IMR-90 (cell line): ENCODE results near the gene FMN2. TPM values are rescaled to one million over a fixed set of nuclear protein-coding genes. Genes with fewer than 3 reads are reported as not detected.

Source experiments
- ATAC-seq: fragments of 200-7000 bp; cut with Tn5 transposase; 2 replicates; pipeline ENCODE4 v1.9.1; 2020; ENCODE audit warnings: low read depth, mild to moderate bottlenecking, moderate library complexity
- BruUV-seq: library from RNA; stranded (reverse); fragments of 400-500 nt; replicated peaks from 2 replicates; lab custom pipeline; 2021; lab: Mats Ljungman, UMichigan
- CTCF ChIA-PET: fragments of 300-600 bp; formaldehyde crosslinking; extraction: SDS; loops from one replicate; lab custom pipeline; 2021; ENCODE audit warnings: antibody characterized with exemption; lab: Yijun Ruan, JAX
- POLR2A ChIA-PET: fragments of 300-600 bp; sonication (Branson Sonifier 250); formaldehyde crosslinking; loops from one replicate; lab custom pipeline; 2022; ENCODE audit warnings: antibody characterized with exemption; ENCODE audit not compliant: unreplicated experiment; lab: Charles Lee
- DNase-seq: peaks from one replicate; pipeline ENCODE4 v3.0.0; 2013
- H2AFZ ChIP-seq: replicated peaks from 2 replicates; pipeline ENCODE3; 2013; ENCODE audit warnings: low read length, mild to moderate bottlenecking; ENCODE audit not compliant: poor library complexity
- H2AK5ac ChIP-seq: 2 replicates; pipeline ENCODE4 v1.6.1; 2013; ENCODE audit warnings: low read depth, low read length, inconsistent platforms
- H2AK9ac ChIP-seq: replicated peaks from 2 replicates; pipeline ENCODE3; 2013; ENCODE audit warnings: mild to moderate bottlenecking, low read depth, low read length, moderate library complexity; ENCODE audit not compliant: poor library complexity
- H2BK120ac ChIP-seq: 2 replicates; pipeline ENCODE4 v1.6.1; 2013; ENCODE audit warnings: low read depth, low read length, inconsistent platforms
- H2BK15ac ChIP-seq: 3 replicates; pipeline ENCODE4 v1.6.1; 2013; ENCODE audit warnings: low read depth, low read length, inconsistent platforms
- H2BK20ac ChIP-seq: 2 replicates; pipeline ENCODE4 v1.6.1; 2013; ENCODE audit warnings: low read depth, mild to moderate bottlenecking, inconsistent platforms, low read length, moderate library complexity
- H2BK5ac ChIP-seq: 2 replicates; pipeline ENCODE4 v1.6.1; 2013; ENCODE audit warnings: mild to moderate bottlenecking, low read depth, low read length, inconsistent platforms; ENCODE audit not compliant: poor library complexity, severe bottlenecking
- H3K14ac ChIP-seq: replicated peaks from 2 replicates; pipeline ENCODE4 v1.6.1; 2013; ENCODE audit warnings: low read depth, low read length, inconsistent platforms
- H3K18ac ChIP-seq: 2 replicates; pipeline ENCODE4 v1.6.1; 2013; ENCODE audit warnings: low read depth, low read length, control low read depth
- H3K23ac ChIP-seq: 2 replicates; pipeline ENCODE4 v1.6.1; 2013; ENCODE audit warnings: low read depth, low read length, inconsistent platforms
- H3K27ac ChIP-seq: 2 replicates; pipeline ENCODE4 v1.5.1; 2013; ENCODE audit warnings: mild to moderate bottlenecking, control low read depth, low read length; ENCODE audit not compliant: insufficient read depth
- H3K27me3 ChIP-seq: 2 replicates; pipeline ENCODE4 v1.6.1; 2013; ENCODE audit warnings: low read length; ENCODE audit not compliant: control insufficient read depth, insufficient read depth
- H3K36me3 ChIP-seq: 2 replicates; pipeline ENCODE4 v1.6.1; 2013; ENCODE audit warnings: low read length, mixed read lengths; ENCODE audit not compliant: control insufficient read depth, insufficient read depth
- H3K4ac ChIP-seq: 2 replicates; pipeline ENCODE4 v1.6.1; 2013; ENCODE audit warnings: low read depth, low read length, inconsistent platforms
- H3K4me1 ChIP-seq: 2 replicates; pipeline ENCODE4 v1.6.1; 2013; ENCODE audit warnings: low read length, mixed read lengths; ENCODE audit not compliant: control insufficient read depth, insufficient read depth
- H3K4me2 ChIP-seq: 2 replicates; pipeline ENCODE4 v1.6.1; 2013; ENCODE audit warnings: low read depth, mild to moderate bottlenecking, control low read depth, low read length, moderate library complexity
- H3K4me3 ChIP-seq: 2 replicates; pipeline ENCODE4 v1.5.1; 2013; ENCODE audit warnings: low read depth, mild to moderate bottlenecking, control low read depth, low read length, moderate library complexity; ENCODE audit not compliant: insufficient read depth
- H3K56ac ChIP-seq: 2 replicates; pipeline ENCODE4 v1.6.1; 2013; ENCODE audit warnings: low read length, inconsistent platforms; ENCODE audit not compliant: insufficient read depth; ENCODE audit errors: extremely low read depth
- H3K79me1 ChIP-seq, 2 experiments: 2 replicates each; pipeline ENCODE4 v1.6.1; 2013; ENCODE audit warnings: low read length in 2 of 2, inconsistent platforms in 1 of 2, low read depth in 1 of 2
- H3K9ac ChIP-seq: 2 replicates; pipeline ENCODE4 v1.6.1; 2013; ENCODE audit warnings: low read depth, low read length, control low read depth
- H3K9me1 ChIP-seq: 2 replicates; pipeline ENCODE4 v1.6.1; 2013; ENCODE audit warnings: low read length, inconsistent platforms; ENCODE audit not compliant: insufficient read depth
- H3K9me3 ChIP-seq: 2 replicates; pipeline ENCODE4 v1.6.1; 2013; ENCODE audit warnings: low read length; ENCODE audit not compliant: control insufficient read depth, insufficient read depth
- H4K20me1 ChIP-seq: 2 replicates; pipeline ENCODE4 v1.6.1; 2013; ENCODE audit warnings: low read length, inconsistent platforms; ENCODE audit not compliant: insufficient read depth
- H4K5ac ChIP-seq: 2 replicates; pipeline ENCODE4 v1.6.1; 2013; ENCODE audit warnings: mild to moderate bottlenecking, low read depth, low read length, control low read depth
- H4K8ac ChIP-seq, 2 experiments: 2 replicates each; pipeline ENCODE4 v1.6.1; 2013; ENCODE audit warnings: low read depth in 2 of 2, low read length in 2 of 2, control low read depth in 1 of 2, inconsistent platforms in 1 of 2
- H4K91ac ChIP-seq: 2 replicates; pipeline ENCODE4 v1.6.1; 2013; ENCODE audit warnings: low read depth, low read length, inconsistent platforms; ENCODE audit not compliant: insufficient read depth
- CEBPB ChIP-seq: IDR thresholded peaks from 2 replicates; pipeline ENCODE4 v1.6.1; 2012; ENCODE audit warnings: low read depth, low read length, improper control_type of control experiment
- CHD1 ChIP-seq: IDR thresholded peaks from 2 replicates; pipeline ENCODE4 v1.6.1; 2012; ENCODE audit warnings: low read depth, low read length, improper control_type of control experiment
- MAFK ChIP-seq: IDR thresholded peaks from 2 replicates; pipeline ENCODE4 v1.6.1; 2012; ENCODE audit warnings: low read depth, low read length, improper control_type of control experiment
- MAZ ChIP-seq: IDR thresholded peaks from 2 replicates; pipeline ENCODE4 v1.6.1; 2012; ENCODE audit warnings: low read depth, mild to moderate bottlenecking, low read length, improper control_type of control experiment, moderate library complexity, borderline replicate concordance
- RAD21 ChIP-seq: IDR thresholded peaks from 2 replicates; pipeline ENCODE4 v1.6.1; 2012; ENCODE audit warnings: low read length, improper control_type of control experiment
- RCOR1 ChIP-seq: IDR thresholded peaks from 2 replicates; pipeline ENCODE4 v1.6.1; 2012; ENCODE audit warnings: mild to moderate bottlenecking, low read length, improper control_type of control experiment; ENCODE audit not compliant: insufficient replicate concordance
- dilution Hi-C: fragments of 300-500 bp; cut with HindIII; formaldehyde crosslinking; loops from one replicate; pipeline ENCODE4 v1.14.3; 2018; ENCODE audit warnings: low sequenced_read_pairs; ENCODE audit not compliant: unreplicated experiment
- in situ Hi-C: fragments of 300-500 bp; cut with MboI; formaldehyde crosslinking; loops from 3 replicates; pipeline ENCODE4 v1.14.3; 2019; ENCODE audit warnings: low sequenced_read_pairs, inconsistent platforms, mixed read lengths
- intact Hi-C: fragments of 100-400 bp; cut with micrococcal nuclease; formaldehyde crosslinking; loops from 2 replicates; pipeline ENCODE4 v1.10.0; 2022
- polyA plus RNA-seq, 3 experiments: library from polyadenylated mRNA; depleted of rRNA; stranded (reverse); fragments of >200 nt; gene quantifications; 2 replicates each; pipeline ENCODE4 v1.2.3, GENCODE V29; 2012; ENCODE audit warnings: low replicate concordance in 1 of 3
- total RNA-seq: library from RNA; depleted of rRNA; stranded (reverse); fragments of >200 nt; gene quantifications from 2 replicates; pipeline ENCODE4 v1.2.3, GENCODE V29; 2012
- TF ChIP-seq, protein P1 (sequence below): fragments of 150-350 bp; IDR thresholded peaks from 2 replicates; pipeline ENCODE4 v1.6.1; 2016; ENCODE audit warnings: low read depth, mild to moderate bottlenecking, low read length, moderate library complexity, borderline replicate concordance
- TF ChIP-seq, protein P2 (sequence below): conservative IDR thresholded peaks from 2 replicates; pipeline ENCODE4 v1.5.1; 2012; ENCODE audit warnings: mild to moderate bottlenecking, low read depth, low read length, improper control_type of control experiment

FMN2 gene
- total and polyA plus RNA-seq, 2 of the 4 experiments (the other 2 are of a cell fraction) = 29.0 to 35.8 TPM

DNA sequence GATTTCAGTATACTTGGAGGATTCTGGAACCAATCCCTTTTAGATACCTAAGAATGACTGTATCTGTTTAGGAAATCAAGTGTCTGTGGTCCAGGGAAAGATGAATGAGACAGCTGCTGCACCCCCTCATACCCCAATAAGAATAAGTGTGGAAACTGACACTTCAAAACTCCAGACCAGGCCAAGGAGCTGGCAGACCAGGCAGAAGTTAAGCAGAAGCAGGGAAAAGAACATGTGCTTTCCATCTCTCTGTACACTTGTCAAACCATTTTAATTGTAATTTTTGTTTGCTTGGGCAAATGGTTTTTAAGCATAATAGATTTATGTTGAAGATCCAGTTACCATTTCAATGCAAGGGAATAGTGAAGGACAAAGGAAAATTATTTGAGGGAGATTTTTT lies 420.1 kb downstream of the FMN2 start:
- dilution Hi-C loops = no loop called here
- Histone ChIP-seq H3K9ac (no peak overlapping the region), H2BK5ac (no peak overlapping the region), H3K4ac (no peak overlapping the region), H3K4me1 (peaks cover 3% of the 10 kb centered on the region), H2AK9ac (no peak overlapping the region), H2BK120ac (no peak overlapping the region), H3K36me3 (no peaks in the 10 kb centered on the region), H3K4me3 (no peak overlapping the region), H2AK5ac (no peak overlapping the region), H3K9me3 (no peaks in the 10 kb centered on the region), H4K8ac (no peak overlapping the region), H2BK20ac (peak overlapping the region; percentile 43; the same call in 1 of the 2 replicates), H4K5ac (no peak overlapping the region), H4K91ac (no peak overlapping the region), H3K9me1 (peaks cover 2% of the 10 kb centered on the region), H3K56ac (no peak overlapping the region), H3K79me1 (peaks cover 0 to 4% of the 10 kb centered on the region in 2 experiments; a peak in 1 of 4 replicates), H3K27ac (no peak overlapping the region), H3K18ac (no peak overlapping the region), H3K23ac (peak overlapping the region; percentile 35; the same call in 1 of the 2 replicates), H4K20me1 (no peaks in the 10 kb centered on the region), H3K27me3 (no peaks in the 10 kb centered on the region), H3K14ac (0 out of 2 replicates have a peak overlapping the region, but pooled peaks have one; percentile 29), H2AFZ (no peak overlapping the region), H2BK15ac (no peak overlapping the region), H3K4me2 (no peak overlapping the region)
- intact Hi-C loops = no loop called here
- DNase-seq = no peak
- ChIA-PET CTCF (no interaction called here), POLR2A (interaction anchor here (0.6 kb wide), 1 partner anchor 709 kb away, joined by 6 read pairs; no protein-coding TSS in a partner anchor)
- in situ Hi-C loops = no loop called here
- no peak for ATAC-seq
- BruUV-seq = no TSS peak
- TF ChIP-seq RAD21 (no peak), RCOR1 (no peak), CEBPB (no peak), MAZ (no peak), MAFK (no peak), CHD1 (no peak)
- TF ChIP-seq, protein P1, sequence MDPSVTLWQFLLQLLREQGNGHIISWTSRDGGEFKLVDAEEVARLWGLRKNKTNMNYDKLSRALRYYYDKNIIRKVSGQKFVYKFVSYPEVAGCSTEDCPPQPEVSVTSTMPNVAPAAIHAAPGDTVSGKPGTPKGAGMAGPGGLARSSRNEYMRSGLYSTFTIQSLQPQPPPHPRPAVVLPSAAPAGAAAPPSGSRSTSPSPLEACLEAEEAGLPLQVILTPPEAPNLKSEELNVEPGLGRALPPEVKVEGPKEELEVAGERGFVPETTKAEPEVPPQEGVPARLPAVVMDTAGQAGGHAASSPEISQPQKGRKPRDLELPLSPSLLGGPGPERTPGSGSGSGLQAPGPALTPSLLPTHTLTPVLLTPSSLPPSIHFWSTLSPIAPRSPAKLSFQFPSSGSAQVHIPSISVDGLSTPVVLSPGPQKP = no peak
- TF ChIP-seq, protein P2, sequence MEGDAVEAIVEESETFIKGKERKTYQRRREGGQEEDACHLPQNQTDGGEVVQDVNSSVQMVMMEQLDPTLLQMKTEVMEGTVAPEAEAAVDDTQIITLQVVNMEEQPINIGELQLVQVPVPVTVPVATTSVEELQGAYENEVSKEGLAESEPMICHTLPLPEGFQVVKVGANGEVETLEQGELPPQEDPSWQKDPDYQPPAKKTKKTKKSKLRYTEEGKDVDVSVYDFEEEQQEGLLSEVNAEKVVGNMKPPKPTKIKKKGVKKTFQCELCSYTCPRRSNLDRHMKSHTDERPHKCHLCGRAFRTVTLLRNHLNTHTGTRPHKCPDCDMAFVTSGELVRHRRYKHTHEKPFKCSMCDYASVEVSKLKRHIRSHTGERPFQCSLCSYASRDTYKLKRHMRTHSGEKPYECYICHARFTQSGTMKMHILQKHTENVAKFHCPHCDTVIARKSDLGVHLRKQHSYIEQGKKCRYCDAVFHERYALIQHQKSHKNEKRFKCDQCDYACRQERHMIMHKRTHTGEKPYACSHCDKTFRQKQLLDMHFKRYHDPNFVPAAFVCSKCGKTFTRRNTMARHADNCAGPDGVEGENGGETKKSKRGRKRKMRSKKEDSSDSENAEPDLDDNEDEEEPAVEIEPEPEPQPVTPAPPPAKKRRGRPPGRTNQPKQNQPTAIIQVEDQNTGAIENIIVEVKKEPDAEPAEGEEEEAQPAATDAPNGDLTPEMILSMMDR = no peak
